ENCODE data around the gene HES5. TPM values are rescaled to one million over a fixed set of nuclear protein-coding genes. Genes with fewer than 3 reads are reported as not detected.

The HES5 gene
- total and polyA plus RNA-seq, 2 donors (not counting 3 experiments of a cell fraction or from before 2014, with no cell fraction given): 0.07 TPM; not detected in 1

DNA sequence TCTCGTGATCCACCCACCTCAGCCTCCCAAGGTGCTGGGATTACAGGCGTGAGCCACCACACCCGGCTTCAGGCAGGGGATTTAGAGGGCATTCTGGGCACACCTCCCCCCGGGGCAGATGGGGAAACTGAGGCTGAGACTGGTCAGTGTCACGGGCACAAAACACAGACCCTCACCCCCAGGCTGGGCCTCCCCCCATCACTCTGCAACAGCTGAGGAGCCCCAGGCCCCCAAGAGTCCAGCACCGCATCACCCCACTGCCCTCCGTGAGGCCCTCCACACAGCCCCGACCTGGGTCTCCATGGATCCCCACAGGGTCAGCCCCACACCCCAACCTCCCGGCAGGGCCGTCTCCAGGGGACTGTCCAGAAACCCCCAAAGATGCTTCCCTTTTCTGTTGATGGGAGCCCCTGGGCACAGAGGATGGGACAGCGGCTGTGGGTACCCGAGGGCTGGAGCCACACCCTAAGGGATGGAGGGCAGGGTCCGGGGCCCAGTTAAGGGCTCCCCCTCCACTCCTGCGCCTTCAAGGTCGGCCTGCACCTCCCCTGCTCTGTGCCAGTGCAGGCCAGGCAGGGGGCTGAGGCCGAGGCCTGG lies 37.1 kb upstream of the HES5 start:
- H3K4me3 ChIP-seq (replicated peaks in 1 of 3; ENCODE audit: insufficient read depth in 1 of 3, low read depth in 1 of 3, low read length in 3 of 3): no peak overlapping the region
- H3K9me1 ChIP-seq (replicated peaks; ENCODE audit: control insufficient read depth, extremely low read depth, insufficient read depth, low read length): no peaks in the 10 kb centered on the region
- no peak overlapping the region for H2AFZ ChIP-seq (ENCODE audit: low read depth, low read length)
- FAIRE-seq (no peak), DNase-seq (ENCODE audit: low read depth, low spot score) (no peak)
- intact Hi-C loops (cut with micrococcal nuclease) (no loop called here), dilution Hi-C loops (cut with MboI; ENCODE audit: extremely low pct_ligation_motif_present, low sequenced_read_pairs) (no loop called here)
- H3K9ac ChIP-seq (replicated peaks; ENCODE audit: extremely low read depth, insufficient read depth, low read length): no peak overlapping the region
- BruUV-seq (replicated peaks): no TSS peak
- TF ChIP-seq POLR2A (IDR thresholded peaks at IDR 0.05; ENCODE audit: low read depth, low read length) (no peak), POLR2AphosphoS5 (IDR thresholded peaks at IDR 0.05; ENCODE audit: insufficient read depth, low read depth, low read length) (no peak), GATA2 (IDR thresholded peaks at IDR 0.05; ENCODE audit: insufficient read depth, insufficient read length, low read depth, low read length) (no peak), FOS (IDR thresholded peaks at IDR 0.05; ENCODE audit: borderline replicate concordance, insufficient read depth, low read length) (no peak), MYC (IDR thresholded peaks at IDR 0.05; ENCODE audit: low read depth, low read length) (no peak), JUN (IDR thresholded peaks at IDR 0.05; ENCODE audit: borderline replicate concordance, insufficient read depth, insufficient read length, low read depth) (no peak), EZH2 (IDR thresholded peaks at IDR 0.05; ENCODE audit: borderline replicate concordance, low read depth, low read length, severe bottlenecking) (no peak)
- TF ChIP-seq, protein P1, sequence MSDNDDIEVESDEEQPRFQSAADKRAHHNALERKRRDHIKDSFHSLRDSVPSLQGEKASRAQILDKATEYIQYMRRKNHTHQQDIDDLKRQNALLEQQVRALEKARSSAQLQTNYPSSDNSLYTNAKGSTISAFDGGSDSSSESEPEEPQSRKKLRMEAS (IDR thresholded peaks at IDR 0.05; ENCODE audit: insufficient read depth, insufficient read length): no peak
- TF ChIP-seq, protein P2, sequence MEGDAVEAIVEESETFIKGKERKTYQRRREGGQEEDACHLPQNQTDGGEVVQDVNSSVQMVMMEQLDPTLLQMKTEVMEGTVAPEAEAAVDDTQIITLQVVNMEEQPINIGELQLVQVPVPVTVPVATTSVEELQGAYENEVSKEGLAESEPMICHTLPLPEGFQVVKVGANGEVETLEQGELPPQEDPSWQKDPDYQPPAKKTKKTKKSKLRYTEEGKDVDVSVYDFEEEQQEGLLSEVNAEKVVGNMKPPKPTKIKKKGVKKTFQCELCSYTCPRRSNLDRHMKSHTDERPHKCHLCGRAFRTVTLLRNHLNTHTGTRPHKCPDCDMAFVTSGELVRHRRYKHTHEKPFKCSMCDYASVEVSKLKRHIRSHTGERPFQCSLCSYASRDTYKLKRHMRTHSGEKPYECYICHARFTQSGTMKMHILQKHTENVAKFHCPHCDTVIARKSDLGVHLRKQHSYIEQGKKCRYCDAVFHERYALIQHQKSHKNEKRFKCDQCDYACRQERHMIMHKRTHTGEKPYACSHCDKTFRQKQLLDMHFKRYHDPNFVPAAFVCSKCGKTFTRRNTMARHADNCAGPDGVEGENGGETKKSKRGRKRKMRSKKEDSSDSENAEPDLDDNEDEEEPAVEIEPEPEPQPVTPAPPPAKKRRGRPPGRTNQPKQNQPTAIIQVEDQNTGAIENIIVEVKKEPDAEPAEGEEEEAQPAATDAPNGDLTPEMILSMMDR (IDR thresholded peaks at IDR 0.05; ENCODE audit: extremely low read depth in 1 of 2, insufficient read depth in 1 of 2, low read depth in 1 of 2, low read length in 2 of 2): no peak
- H3K4me1 ChIP-seq (ENCODE audit: control insufficient read depth, extremely low read depth, insufficient read depth, low read length): no peaks in the 10 kb centered on the region
- CTCF ChIA-PET: no interaction called here
- H3K4me2 ChIP-seq (ENCODE audit: insufficient read depth, low read length): no peak overlapping the region
- H4K20me1 ChIP-seq (replicated peaks; ENCODE audit: control insufficient read depth, extremely low read depth, insufficient read depth, low read length): no peaks in the 10 kb centered on the region
- POLR2A ChIA-PET: no interaction called here
- no peaks in the 10 kb centered on the region for H3K9me3 ChIP-seq (replicated peaks; ENCODE audit: control insufficient read depth, insufficient read depth, low read length)
- peaks cover 0 to 1% of the 10 kb centered on the region in 2 experiments for H3K36me3 ChIP-seq (ENCODE audit: control insufficient read depth in 2 of 2, extremely low read depth in 1 of 2, insufficient read depth in 2 of 2, low read length in 2 of 2)
- H3K27me3 ChIP-seq (ENCODE audit: control insufficient read depth in 2 of 2, insufficient read depth in 2 of 2, low read length in 2 of 2): no peaks in the 10 kb centered on the region
- no peaks in the 10 kb centered on the region for H3K79me2 ChIP-seq (ENCODE audit: control insufficient read depth, insufficient read depth, low read length)
- no peak overlapping the region for H3K27ac ChIP-seq (ENCODE audit: insufficient read depth, low read depth, low read length)

Data from endothelial cell of umbilical vein (primary cell).